Central memory CD4-positive, alpha-beta T cell (primary cell): ENCODE results near the gene ESYT3.
A peak's percentile ranks its signal among the peaks of the same experiment; 100 is the strongest.
"Not testable (repeated sequence)": the region's sequence is repeated elsewhere in the genome, so short reads cannot be mapped to it uniquely, and the experiment has no call there.

ENCODE experiments used
- DNase-seq: peaks from one replicate; pipeline ENCODE4 v3.0.0; 2022

The ESYT3 gene

DNA sequence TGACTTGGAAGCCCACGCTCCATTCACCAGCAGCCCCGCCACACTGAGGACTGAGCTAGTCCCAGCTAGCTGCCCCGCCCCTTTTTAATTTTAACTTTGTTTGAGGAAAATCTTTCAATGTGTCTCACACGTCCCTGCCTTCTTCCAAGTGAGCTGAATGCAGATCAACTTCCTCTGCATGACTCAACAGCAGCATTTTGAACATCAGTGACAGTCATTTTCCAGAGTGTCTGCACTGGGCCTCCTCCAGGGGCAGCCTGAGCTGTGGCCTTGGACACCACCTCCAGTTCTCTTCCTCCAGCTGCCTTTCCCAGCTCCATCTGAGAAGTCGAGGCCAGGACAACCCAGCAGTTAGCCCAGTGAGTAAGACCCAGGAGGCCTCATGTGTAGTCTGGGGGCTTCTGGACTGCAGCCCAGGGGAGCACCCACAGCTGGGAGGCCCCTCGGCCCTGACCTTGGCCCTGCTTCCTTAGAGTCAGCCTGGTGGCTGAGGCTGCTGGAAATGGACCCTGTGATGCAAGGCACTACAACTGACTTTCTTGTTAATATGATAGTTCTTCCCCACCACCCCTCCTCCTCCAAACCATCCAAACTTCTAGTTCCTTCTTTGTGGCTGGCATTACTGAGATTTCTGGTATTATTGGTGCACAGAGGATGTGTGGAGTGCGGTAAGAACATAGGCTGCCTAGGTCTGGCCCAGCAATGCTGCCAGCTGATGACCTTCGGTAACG lies 21.4 kb upstream of the ESYT3 start:
- DNase-seq = no peak

- not testable (repeated sequence) for DNase-seq
These were observed 18.2 kb upstream of the ESYT3 start for GRCh38 chr3:138416236-138416635.

DNA sequence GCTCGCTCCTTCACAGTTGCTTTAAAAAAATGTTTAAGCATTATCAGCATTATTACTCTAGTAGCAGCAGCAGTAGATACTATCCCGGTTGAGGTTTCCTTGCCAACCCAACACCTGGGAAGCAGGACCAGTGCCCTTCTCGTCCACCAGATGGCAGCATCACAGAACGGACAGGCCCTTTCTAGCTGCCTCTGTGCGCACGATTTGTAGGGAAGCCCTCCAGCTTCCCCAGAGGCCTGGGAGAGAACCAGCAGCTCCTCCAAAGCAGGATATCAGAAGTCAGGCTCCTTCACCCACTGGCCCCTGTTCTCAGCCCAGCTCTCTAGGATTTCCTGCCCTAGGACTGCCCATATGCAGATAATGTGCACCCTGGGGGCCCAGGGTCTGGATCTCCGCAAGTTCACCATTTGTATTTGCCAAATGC lies 16.8 kb upstream of the ESYT3 start:
- peak; percentile 39 for DNase-seq

DNA sequence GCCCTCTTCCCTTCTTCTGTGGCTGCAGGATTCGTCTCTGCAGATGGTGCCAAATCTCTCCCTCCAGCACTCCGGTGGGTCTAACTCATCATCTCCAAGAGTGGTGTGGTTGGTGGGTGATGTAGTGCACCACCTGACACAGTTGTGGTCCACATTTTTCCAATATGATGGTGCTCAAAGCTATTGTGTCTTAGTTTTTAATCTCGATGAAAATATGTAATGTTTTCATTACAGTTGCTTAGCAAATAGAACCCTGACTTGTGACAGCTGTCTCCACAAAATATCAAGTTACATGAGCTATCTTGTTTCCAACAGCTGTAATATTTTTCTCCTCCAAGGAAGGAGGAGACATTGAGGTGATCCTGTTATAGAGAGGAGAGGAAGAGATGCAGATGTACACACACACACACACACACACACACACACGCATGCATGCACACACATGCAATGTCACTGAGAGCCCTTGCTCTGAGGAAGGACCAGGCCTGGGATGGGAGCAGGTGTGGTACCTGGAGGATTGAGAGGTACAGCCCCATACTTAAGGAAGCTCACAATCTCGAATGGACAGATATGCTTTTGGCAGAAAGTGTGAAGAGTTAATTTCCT lies 15.7 kb upstream of the ESYT3 start:
- no peak for DNase-seq

DNA sequence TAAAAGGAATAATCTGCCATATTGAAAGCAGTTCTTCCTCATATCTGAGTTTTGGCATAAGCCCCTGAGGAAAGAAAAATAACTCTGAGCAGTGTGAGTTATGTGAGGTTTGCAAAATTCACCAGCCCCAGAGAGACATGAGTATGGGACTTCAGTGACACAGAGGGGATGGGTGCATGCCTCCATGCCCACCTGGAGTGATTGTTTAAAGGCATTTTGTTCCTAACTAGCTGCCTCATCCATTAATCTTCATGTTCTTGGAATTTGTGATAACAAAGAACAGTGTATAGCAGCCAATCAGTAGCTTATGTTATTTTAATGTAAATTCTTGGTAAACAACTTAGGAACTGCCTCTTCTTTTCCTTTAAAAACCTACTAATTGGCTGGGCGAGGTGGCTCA lies 11.1 kb upstream of the ESYT3 start:
- DNase-seq = no peak

GRCh38 chr3:138424323-138424722 lies 10.1 kb upstream of the ESYT3 start:
- no peak for DNase-seq

GRCh38 chr3:138426211-138426610 lies 8.2 kb upstream of the ESYT3 start:
- no peak for DNase-seq

DNA sequence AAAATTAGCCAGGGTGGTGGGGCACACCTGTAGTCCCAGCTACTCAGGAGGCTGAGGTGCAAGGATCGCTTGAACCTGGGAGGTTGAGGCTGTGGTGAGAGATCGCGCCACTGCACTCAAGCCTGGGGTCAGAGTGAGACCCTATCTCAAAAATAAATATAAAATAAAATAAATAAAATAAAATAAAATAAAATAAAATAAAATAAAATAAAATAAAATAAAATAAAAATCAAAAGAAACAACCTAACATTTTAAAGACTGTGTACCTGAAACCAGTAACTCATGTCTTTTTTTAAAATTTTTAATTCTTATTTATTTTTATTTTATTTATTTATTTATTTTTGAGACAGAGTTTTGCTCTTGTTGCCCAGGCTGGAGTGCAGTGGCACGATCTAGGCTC lies 7.7 kb upstream of the ESYT3 start:
- not testable (repeated sequence) for DNase-seq

DNA sequence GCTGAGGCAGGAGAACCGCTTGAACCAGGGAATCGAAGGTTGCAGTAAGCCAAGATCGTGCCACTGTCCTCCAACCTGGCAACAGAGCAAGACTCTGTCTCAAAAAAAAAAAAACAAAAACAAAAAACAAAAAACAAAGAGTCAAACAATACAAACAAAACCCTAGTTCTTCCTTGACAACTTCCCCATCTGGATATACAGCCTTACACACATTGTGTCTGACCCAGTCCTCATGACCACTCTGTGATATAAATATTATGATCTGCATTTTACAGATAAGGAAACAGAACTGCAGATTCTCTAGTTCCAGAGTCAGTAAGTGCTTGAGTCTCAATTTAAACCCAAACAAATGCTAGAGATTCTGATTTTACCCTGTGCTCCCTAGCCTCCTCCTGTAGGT lies 4.8 kb upstream of the ESYT3 start:
- DNase-seq = no peak

GRCh38 chr3:138432576-138433240 lies 1.7 kb upstream of the ESYT3 start:
- no peak for DNase-seq

- no peak for DNase-seq
These were observed 532 bp upstream of the ESYT3 start for GRCh38 chr3:138433892-138434275.

GRCh38 chr3:138434875-138435772 lies 708 bp downstream of the ESYT3 start:
- DNase-seq = no peak

DNA sequence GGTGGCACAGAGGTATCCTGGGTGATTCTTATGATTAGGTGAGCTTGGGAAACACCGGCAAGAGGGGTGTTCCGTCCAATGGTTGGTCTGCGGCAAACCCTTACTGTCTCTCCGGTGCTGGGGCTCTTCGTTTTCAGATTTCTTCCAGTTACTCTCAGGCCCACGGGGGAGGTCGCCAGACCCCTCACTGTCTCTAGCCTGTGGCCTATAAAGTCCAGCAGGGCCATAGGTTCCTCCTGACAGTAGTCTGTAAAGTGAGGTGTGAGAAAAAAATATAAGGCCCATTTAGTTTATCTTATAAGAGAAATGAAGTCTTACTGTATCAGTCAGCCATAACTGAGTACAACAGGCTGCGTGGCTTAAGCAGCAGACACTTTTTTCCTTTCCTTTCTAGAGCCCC lies 1.4 kb downstream of the ESYT3 start:
- no peak for DNase-seq

GRCh38 chr3:138437281-138437680 lies 2.9 kb downstream of the ESYT3 start:
- DNase-seq = no peak

GRCh38 chr3:138438896-138439295 lies 4.5 kb downstream of the ESYT3 start:
- DNase-seq = no peak

DNA sequence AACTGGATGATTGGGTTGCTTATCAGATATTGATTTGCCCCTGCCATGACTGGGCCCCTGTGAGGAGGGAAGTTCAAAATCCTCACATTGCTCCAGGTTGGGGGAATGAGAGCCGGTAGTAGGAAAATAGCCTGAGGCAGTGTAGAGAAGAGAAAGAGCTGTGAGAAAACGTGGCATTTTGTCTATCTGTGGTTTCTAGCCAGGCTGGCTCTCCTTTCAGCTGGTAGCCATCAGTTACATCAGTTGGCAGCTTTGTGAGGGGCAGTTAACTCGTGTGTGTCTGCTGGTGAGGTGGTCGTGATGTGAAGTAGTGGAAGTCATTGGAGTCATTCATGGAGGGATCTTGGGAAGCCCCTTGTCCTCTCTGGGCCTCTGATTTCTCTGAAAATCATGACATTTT lies 5.2 kb downstream of the ESYT3 start:
- no peak for DNase-seq

DNA sequence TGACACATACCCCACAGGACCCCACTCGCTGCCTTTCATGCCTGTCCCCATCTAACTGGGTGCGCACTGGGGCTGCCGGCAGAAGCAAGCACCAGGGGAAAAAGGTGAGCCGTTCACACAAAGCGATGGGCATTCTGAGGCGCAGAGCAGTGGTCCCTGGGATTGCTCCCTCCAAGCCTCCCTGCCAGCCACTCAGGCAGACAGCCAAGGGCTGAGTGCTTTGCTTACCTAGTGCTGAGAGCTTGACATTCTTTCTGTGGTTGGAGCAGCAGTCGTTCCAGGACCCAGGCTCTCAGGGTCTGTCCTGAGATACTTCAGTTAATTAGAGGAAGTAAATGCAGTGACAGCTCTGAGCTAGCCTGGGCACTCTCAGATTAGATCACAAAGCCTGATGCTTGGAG lies 5.7 kb downstream of the ESYT3 start:
- DNase-seq = no peak

GRCh38 chr3:138440596-138440995 lies 6.2 kb downstream of the ESYT3 start:
- DNase-seq = no peak

- DNase-seq = no peak
These were observed 6.8 kb downstream of the ESYT3 start for GRCh38 chr3:138441256-138441655.

GRCh38 chr3:138441742-138442141 lies 7.3 kb downstream of the ESYT3 start:
- no peak for DNase-seq

DNA sequence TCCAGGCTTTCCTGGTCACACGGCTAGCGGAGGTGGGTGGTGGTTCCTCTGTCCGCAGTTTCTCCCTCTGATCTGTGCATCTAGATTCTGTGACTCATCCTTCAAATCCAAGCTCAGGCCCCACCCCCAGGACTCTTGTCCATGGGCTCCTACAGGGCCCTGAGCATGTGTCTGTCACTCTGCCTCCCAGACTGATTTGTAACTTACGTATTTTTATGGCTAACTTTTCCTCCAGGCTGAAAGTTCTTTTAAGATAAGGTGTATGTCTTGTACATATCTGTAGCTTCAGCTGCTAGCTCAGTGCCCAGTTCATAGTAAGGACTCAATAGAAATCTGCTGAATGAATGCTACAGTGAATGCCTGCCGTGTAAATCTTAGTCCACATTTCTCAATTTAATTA lies 8.0 kb downstream of the ESYT3 start:
- no peak for DNase-seq

- no peak for DNase-seq
These were observed 8.7 kb downstream of the ESYT3 start for GRCh38 chr3:138443091-138443490.
